OCI-LY1 (cell line): ENCODE measurements around the gene CHCHD5.

Source experiments
- CTCF ChIP-seq: fragments of 200-600 bp; sonication (generic), shearing (Covaris generic); IDR thresholded peaks from 2 replicates; pipeline ENCODE4 v1.5.1; 2017; ENCODE audit warnings: mild to moderate bottlenecking, antibody characterized with exemption, low read length, moderate library complexity, mixed read lengths
- EZH2 ChIP-seq: fragments of 200-600 bp; sonication (generic), shearing (Covaris generic); IDR thresholded peaks from 2 replicates; pipeline ENCODE4 v1.8.0; 2017; ENCODE audit warnings: borderline replicate concordance, mixed run types, mild to moderate bottlenecking, antibody characterized with exemption, low read length, moderate library complexity, mixed read lengths

GRCh38 chr2:112548980-112549379 lies 35.4 kb upstream of the CHCHD5 start:
- TF ChIP-seq CTCF, result no peak
- TF ChIP-seq EZH2, result no peak
